ENCODE results near the gene CCNT2.
"Not testable (repeated sequence)": the region's sequence is repeated elsewhere in the genome, so short reads cannot be mapped to it uniquely, and the experiment has no call there.

CCNT2 gene

GRCh38 chr2:134918526-134919340 lies at the start of gene CCNT2:
CCNT2 (plus strand) TSS chr2:134918822; CDS start chr2:134918855, 33 bp downstream.
- DNase-seq: peak; percentile 100

GRCh38 chr2:134869946-134870736 lies 48.5 kb upstream of the CCNT2 start:
- no peak for DNase-seq

DNA sequence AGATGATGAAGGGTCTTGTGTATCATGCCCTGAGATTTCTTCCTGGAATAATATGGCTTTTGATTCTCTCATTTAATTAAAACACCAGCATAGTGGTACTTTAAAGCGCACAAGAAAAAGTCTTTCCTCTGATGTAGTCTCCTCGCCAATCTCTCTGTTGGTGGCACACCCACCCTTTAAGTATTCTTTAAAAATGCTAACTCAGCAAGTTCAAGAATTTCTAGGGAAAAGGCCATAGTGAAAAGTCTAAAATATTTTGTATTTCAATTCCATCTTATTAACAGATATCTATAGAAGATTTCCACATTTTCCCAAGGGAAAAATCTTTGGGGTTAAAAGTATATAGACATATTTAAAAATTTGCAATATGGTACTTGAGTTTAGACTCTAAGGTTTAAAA lies 45.5 kb upstream of the CCNT2 start:
- DNase-seq: no peak

- no peak for DNase-seq
Observed at GRCh38 chr2:134875309-134875708, 43.3 kb upstream of the CCNT2 start.

DNA sequence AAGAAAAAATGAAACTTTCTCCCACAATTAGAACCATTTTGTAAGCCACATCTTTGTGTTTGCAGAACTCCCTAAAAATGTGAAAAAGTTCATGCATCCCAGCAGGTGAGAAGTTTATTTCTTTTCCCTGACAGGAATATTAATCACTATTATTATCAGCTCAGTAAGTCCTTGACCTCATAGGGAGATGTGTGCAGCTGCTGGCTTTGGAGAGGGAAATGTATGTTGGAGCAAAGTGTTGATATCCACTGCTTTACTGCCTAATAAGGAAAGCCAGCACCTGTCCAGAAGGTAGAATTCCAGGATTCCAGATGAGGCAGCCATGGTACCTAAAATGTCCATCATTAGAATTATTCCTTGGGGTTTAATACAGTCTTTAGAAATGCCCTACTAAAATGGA lies 35.8 kb upstream of the CCNT2 start:
- DNase-seq: no peak

DNA sequence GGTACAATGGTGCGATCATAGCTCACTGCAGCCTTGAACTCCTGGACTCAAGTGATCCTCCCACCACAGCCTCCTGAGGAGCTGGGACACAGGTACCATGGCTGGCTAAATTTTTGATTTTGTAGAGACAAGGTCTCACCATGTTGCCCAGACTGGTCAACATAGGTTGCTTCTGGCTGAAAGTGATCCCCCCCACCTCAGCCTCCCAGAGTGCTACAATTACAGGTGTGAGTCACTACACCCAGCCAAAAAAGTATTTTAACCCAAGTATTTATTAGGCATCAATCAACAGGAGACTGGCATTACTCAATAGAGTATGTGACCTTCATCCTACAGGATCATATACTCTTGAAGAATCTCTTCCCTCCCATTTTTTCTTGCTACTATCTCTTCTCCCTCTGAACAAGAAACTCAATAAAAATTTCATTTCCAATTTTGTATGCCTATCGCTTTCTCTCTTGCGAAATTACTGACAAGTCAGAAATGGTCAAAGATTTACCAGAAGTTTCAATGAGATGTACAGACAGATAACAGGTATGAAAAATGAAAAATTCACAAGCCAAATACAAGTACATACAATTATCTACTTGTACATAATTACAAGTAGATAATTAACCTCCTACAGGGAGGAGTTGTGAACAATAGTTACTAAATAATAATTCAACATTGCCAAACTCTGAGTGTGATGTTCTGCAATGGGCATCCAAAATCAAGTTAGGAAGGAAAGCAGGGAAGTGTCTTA lies 34.9 kb upstream of the CCNT2 start:
- DNase-seq: no peak

DNA sequence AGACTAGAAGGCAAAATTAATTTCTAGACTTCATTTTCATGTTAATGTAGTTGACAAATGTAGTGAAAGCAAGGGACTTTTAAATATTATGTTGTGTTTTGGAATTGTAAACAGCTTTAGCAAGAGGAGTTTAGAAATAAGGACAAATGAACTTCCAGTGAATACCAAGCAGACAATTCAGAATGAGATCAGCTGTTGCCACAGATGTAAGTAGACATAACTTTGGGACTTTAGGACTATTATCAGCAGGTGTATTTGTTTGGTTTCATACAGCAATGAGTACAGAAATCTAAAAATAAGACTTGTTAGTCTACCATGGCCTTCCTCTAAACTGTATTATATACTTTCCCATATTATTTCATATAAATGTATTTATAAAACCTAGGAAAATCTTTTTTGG lies 34.2 kb upstream of the CCNT2 start:
- no peak for DNase-seq

DNA sequence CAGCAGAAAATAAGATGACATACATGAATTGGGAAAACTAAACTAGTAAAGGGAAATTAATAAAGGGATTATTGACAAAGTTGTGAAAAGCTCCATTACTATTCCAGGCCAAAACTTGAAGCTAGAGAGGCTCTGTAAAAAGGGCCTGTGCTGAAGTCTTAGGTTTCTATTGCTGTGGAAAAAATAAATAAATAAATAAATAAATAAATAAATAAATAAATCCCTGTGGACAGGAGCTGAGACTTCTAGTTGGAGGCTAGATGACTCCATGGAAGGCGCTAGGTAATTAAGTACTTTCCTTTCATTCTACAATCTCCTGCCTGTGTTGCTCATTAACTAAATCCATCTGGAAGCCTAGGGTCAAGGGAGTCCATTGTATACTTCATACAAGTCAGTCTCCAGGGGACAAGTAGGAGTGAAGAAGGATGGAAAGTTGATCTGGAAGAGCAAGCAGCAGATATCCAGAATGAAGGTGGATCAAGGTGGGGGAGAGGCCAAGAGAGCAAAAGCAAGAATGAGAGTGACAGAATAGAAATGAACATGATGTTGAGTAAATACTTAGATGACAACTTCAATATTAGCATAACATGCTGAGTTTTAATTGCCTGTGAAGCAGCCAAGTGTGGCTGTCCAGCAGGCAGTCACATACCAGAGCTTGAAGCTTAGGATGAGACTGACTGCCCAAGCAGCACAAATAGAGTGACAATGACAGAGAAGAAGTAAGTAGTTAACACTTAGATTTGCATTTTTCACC lies 26.2 kb upstream of the CCNT2 start:
- DNase-seq: no peak

GRCh38 chr2:134897932-134898331 lies 20.7 kb upstream of the CCNT2 start:
- DNase-seq: no peak

- no peak for DNase-seq
Observed at GRCh38 chr2:134899204-134899603, 19.4 kb upstream of the CCNT2 start.

- DNase-seq: no peak
Observed at GRCh38 chr2:134900151-134900550, 18.5 kb upstream of the CCNT2 start.

GRCh38 chr2:134903701-134904100 lies 14.9 kb upstream of the CCNT2 start:
- DNase-seq: not testable (repeated sequence)

- DNase-seq: no peak
Observed at GRCh38 chr2:134905168-134905567, 13.5 kb upstream of the CCNT2 start.

DNA sequence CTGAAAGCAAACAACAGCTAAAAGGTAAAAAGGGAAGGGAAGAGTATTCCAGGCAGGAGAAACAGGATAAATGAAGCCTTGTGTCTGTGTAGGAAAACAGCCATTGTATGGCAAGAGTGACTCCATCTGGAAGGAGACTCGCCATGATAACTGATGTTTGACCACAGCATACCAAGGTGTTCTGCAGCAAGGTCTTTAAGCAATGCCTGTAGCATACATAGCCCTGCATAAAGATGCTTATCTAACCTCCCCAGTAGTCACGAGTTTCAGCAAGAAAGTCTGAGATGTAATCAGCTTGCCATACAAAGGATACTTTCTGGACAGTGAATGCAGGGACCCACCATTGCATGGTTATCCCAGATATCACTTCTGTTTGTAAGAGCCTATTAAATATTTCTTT lies 11.9 kb upstream of the CCNT2 start:
- DNase-seq: no peak

- DNase-seq: not testable (repeated sequence)
Observed at GRCh38 chr2:134907441-134908116, 11.0 kb upstream of the CCNT2 start.

- DNase-seq: no peak
Observed at GRCh38 chr2:134910763-134911399, 7.7 kb upstream of the CCNT2 start.

DNA sequence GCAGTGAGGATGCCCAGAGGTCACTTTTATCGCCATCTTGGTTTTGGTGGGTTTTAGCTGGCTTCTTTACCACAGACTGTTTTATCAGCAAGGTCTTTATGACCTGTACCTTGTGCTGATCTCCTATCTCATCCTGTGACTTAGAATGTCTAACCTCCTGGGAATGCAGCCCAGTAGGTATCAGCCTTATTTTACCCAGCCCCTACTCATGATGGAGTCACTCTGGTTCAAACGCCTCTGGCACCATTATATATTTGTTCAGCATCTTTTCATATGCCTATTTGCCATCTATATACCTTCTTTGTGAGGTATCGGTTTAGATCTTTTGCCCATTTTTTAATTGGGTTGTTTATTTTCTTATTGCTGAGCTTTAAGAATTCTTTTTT lies 7.2 kb upstream of the CCNT2 start:
- DNase-seq: no peak

DNA sequence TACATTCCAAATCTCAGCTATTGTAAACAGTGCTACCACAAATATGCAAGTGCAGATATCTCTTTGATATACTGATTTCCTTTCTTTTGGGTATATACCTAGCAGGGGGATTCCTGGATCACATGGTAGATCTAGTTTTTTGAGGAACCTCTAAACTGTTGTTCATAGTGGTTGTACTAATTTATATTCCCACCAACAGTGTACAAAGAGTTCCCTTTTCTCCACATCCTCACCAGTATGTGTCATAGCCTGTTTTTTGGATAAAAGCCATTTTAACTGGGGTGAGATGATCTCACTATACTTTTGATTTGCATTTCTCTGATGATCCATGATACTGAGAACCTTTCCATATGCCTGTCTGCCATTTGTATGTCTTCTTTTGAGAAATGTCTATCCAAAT lies 6.3 kb upstream of the CCNT2 start:
- no peak for DNase-seq

GRCh38 chr2:134917360-134917865 lies 1.2 kb upstream of the CCNT2 start:
- peak; percentile 5 for DNase-seq

DNA sequence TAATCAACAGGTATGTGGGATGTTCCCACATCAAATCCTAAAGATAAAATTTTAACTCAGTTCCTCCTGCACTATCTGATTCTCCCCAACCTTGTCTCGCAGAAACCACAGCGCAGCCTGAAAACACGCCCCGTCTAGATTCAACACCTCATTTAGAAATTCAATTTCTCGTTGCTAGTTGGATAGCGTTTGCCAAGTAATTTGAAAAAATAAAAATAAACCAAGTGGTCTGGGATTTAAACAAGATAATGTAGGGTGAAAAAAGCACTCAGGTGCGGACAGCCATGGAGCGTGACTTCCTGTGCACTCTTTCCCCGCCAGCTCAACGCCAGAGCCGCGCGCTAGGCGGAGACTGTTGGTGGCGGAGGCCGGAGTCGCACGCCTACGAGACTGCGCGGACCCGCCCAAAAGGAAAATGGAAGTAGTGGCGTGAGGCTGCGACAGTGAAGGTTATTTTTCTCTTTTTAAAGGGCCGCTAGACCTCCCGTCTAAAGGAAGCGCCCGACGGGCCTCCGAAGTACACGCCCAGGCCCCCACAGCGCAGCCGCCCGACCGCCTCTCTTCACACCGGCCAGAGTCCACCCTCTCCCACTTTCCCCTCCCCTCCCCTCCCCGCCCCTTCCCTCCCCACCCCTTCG lies 615 bp upstream of the CCNT2 start:
- DNase-seq: peak; percentile 85

All from activated gamma-delta T cell treated with Interleukin-2 at 50 U/mL for 16 hours (primary cell).